ENCODE data around the gene CEP70.

Gene CEP70

DNA sequence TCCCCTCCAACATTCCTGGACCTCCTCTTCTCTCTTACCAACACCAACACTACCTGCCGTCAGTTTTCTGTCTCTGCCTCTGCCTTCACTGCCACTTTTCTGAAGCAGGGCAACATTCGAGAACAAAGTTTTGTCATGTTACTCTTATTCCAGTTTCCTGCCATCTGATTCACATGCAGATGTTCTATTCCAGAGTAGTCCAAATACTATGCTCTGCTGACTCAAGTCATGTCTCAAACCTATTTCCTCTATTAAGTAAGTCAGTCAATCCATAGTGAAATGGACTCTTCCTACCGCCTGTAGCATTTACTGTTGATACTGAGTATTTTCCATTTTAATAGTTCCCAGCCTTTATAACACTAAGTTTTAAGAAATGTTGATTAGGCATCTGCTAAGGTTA lies 116.3 kb downstream of the CEP70 start:
- H3K9me3 ChIP-seq (ENCODE audit: control insufficient read depth, low read depth, low read length) = no peaks in the 10 kb centered on the region
- H3K4me1 ChIP-seq (ENCODE audit: control insufficient read depth, low read depth, low read length) = no peaks in the 10 kb centered on the region
- H3K9ac ChIP-seq (ENCODE audit: low read length) = no peak overlapping the region
- no peaks in the 10 kb centered on the region for H3K27me3 ChIP-seq (ENCODE audit: control insufficient read depth, insufficient read depth, low read length)
- H3K27ac ChIP-seq (ENCODE audit: low read length) = no peak overlapping the region
- H3K36me3 ChIP-seq (ENCODE audit: control insufficient read depth, low read depth, low read length) = no peaks in the 10 kb centered on the region
- no peak overlapping the region for H3K4me3 ChIP-seq (ENCODE audit: low read length)

DNA sequence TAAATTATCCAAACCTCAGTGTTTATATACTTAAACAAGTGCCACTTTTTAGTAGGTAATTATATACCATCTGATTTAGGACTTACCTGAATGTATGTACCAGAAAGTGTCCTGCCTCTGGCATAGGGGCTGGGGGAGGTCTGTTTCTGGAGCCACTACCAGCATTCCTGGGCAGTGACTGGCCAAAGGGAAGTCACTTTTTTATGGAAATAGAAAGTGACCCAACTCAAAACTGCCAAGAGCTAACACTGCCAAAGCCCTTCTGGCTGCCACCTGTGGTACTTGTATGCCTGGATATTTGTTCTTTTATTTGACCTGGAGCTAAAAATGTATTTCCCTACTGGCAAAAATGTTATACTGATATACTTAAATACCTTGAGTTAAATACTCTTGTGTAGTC lies 116.9 kb downstream of the CEP70 start:
- no peaks in the 10 kb centered on the region for H3K36me3 ChIP-seq (ENCODE audit: control insufficient read depth, low read depth, low read length)
- H3K27me3 ChIP-seq (ENCODE audit: control insufficient read depth, insufficient read depth, low read length) = no peaks in the 10 kb centered on the region
- no peak overlapping the region for H3K4me3 ChIP-seq (ENCODE audit: low read length)
- no peak overlapping the region for H3K27ac ChIP-seq (ENCODE audit: low read length)
- no peaks in the 10 kb centered on the region for H3K4me1 ChIP-seq (ENCODE audit: control insufficient read depth, low read depth, low read length)
- H3K9me3 ChIP-seq (ENCODE audit: control insufficient read depth, low read depth, low read length) = no peaks in the 10 kb centered on the region
- H3K9ac ChIP-seq (ENCODE audit: low read length) = no peak overlapping the region

DNA sequence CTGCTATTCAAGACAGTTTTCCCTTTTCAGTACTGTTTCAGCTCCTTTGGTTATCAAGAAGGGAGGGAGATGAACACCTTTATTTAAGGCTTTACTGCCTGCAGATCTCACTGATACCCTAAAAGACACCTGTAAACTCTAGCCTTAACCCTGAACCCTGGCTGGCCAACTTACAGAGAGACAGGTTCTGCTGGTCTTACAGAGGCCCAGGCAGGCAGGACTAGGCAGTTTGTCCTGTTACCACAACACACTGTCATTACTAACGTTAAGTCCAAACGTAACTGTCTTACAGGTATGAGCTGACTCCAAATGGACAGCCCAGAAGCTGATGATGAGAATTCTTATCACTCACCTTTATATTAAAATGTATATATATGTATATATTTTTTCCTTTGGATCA lies 117.5 kb downstream of the CEP70 start:
- Histone ChIP-seq H3K27ac (ENCODE audit: low read length) (no peak overlapping the region), H3K9ac (ENCODE audit: low read length) (no peak overlapping the region), H3K4me3 (ENCODE audit: low read length) (no peak overlapping the region), H3K27me3 (ENCODE audit: control insufficient read depth, insufficient read depth, low read length) (no peaks in the 10 kb centered on the region), H3K36me3 (ENCODE audit: control insufficient read depth, low read depth, low read length) (no peaks in the 10 kb centered on the region), H3K4me1 (ENCODE audit: control insufficient read depth, low read depth, low read length) (no peaks in the 10 kb centered on the region), H3K9me3 (ENCODE audit: control insufficient read depth, low read depth, low read length) (no peaks in the 10 kb centered on the region)

DNA sequence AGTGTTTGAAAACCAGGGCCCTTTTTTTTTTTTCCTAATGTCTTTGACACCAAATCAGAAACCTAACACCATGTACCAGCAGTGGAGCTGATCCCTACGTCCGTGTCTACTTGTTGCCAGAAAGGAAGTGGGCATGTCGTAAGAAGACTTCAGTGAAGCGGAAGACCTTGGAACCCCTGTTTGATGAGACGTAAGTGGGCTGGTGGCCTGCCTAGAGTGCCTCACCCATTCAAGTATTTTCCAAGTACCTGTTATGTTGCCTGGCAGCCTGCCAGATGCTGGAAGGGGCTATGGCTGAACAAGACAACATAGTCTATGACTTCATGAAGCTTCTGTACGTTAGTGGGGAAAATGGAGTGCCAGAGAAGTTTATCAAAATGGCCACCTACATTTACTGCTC lies 119.9 kb downstream of the CEP70 start:
- no peaks in the 10 kb centered on the region for H3K27me3 ChIP-seq (ENCODE audit: control insufficient read depth, insufficient read depth, low read length)
- no peaks in the 10 kb centered on the region for H3K36me3 ChIP-seq (ENCODE audit: control insufficient read depth, low read depth, low read length)
- no peaks in the 10 kb centered on the region for H3K9me3 ChIP-seq (ENCODE audit: control insufficient read depth, low read depth, low read length)
- no peak overlapping the region for H3K27ac ChIP-seq (ENCODE audit: low read length)
- H3K4me1 ChIP-seq (ENCODE audit: control insufficient read depth, low read depth, low read length) = no peaks in the 10 kb centered on the region
- H3K4me3 ChIP-seq (ENCODE audit: low read length) = no peak overlapping the region
- H3K9ac ChIP-seq (ENCODE audit: low read length) = no peak overlapping the region

DNA sequence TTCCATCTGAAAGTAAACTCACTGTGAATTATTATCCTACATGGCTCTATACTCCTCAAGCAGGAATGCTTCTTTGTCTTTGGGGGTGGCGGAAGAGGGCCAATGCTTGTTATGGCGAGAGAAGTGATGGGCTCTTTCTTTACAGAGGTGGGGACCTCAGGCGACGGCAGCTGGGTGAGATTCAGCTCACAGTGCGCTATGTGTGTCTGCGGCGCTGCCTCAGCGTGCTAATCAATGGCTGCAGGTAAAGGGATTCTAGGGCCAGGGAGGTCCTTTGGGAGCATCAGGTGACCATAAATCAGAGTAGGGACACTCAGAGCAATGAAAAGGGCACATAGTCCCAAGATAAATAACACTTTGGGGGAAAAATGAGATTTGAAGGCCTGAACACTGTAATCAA lies 120.7 kb downstream of the CEP70 start:
- H3K27me3 ChIP-seq (ENCODE audit: control insufficient read depth, insufficient read depth, low read length) = no peaks in the 10 kb centered on the region
- no peak overlapping the region for H3K27ac ChIP-seq (ENCODE audit: low read length)
- no peak overlapping the region for H3K4me3 ChIP-seq (ENCODE audit: low read length)
- H3K36me3 ChIP-seq (ENCODE audit: control insufficient read depth, low read depth, low read length) = no peaks in the 10 kb centered on the region
- H3K9me3 ChIP-seq (ENCODE audit: control insufficient read depth, low read depth, low read length) = no peaks in the 10 kb centered on the region
- H3K9ac ChIP-seq (ENCODE audit: low read length) = no peak overlapping the region
- H3K4me1 ChIP-seq (ENCODE audit: control insufficient read depth, low read depth, low read length) = no peaks in the 10 kb centered on the region

DNA sequence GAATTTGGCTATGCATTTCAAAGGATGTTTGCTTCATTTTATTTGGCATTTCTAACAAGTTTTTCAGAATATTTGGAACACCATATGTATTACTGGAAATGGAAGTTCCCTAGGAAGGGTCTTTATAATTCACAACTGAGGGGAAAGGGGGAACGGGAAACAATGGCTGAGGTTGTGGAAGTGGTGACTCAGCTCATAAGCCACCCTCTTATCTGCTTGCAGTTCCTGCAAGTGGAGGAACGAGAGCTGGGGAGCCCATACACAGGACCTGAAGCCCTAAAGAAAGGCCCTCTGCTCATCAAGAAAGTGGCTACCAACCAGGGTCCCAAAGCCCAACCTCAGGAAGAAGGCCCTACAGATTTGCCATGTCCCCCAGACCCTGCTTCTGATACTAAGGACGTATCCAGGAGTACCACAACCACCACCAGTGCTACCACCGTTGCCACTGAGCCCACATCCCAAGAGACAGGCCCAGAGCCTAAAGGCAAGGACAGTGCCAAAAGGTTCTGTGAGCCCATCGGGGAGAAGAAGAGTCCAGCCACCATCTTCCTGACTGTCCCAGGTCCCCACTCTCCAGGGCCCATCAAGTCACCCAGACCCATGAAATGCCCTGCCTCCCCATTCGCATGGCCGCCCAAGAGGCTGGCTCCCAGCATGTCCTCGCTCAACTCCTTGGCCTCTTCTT lies 121.8 kb downstream of the CEP70 start:
- Histone ChIP-seq H3K36me3 (ENCODE audit: control insufficient read depth, low read depth, low read length) (no peaks in the 10 kb centered on the region), H3K9me3 (ENCODE audit: control insufficient read depth, low read depth, low read length) (no peaks in the 10 kb centered on the region), H3K9ac (ENCODE audit: low read length) (no peak overlapping the region), H3K27me3 (ENCODE audit: control insufficient read depth, insufficient read depth, low read length) (no peaks in the 10 kb centered on the region), H3K4me3 (ENCODE audit: low read length) (no peak overlapping the region), H3K27ac (ENCODE audit: low read length) (no peak overlapping the region), H3K4me1 (ENCODE audit: control insufficient read depth, low read depth, low read length) (no peaks in the 10 kb centered on the region)

DNA sequence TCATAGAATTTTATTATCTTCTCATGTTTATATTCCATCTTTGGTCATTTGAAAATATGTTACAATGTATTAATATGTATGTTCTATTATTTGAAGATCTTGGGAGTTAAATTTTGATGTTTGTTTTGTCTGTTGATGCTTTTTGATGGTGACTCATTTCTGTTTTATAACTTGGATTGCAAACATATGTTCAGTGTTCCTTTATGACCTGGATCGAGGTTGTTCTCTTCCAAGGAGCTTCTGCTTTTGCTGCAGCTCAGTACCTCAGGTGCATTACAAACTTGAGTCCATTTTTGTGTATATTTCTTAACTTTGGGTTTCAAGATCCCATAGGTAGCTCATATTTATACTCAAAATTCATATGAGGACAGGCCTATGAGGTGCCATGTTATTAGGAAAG lies 122.6 kb downstream of the CEP70 start:
- H3K9me3 ChIP-seq (ENCODE audit: control insufficient read depth, low read depth, low read length) = no peaks in the 10 kb centered on the region
- H3K4me1 ChIP-seq (ENCODE audit: control insufficient read depth, low read depth, low read length) = no peaks in the 10 kb centered on the region
- no peaks in the 10 kb centered on the region for H3K27me3 ChIP-seq (ENCODE audit: control insufficient read depth, insufficient read depth, low read length)
- H3K36me3 ChIP-seq (ENCODE audit: control insufficient read depth, low read depth, low read length) = no peaks in the 10 kb centered on the region
- H3K27ac ChIP-seq (ENCODE audit: low read length) = no peak overlapping the region
- H3K9ac ChIP-seq (ENCODE audit: low read length) = no peak overlapping the region
- H3K4me3 ChIP-seq (ENCODE audit: low read length) = no peak overlapping the region

DNA sequence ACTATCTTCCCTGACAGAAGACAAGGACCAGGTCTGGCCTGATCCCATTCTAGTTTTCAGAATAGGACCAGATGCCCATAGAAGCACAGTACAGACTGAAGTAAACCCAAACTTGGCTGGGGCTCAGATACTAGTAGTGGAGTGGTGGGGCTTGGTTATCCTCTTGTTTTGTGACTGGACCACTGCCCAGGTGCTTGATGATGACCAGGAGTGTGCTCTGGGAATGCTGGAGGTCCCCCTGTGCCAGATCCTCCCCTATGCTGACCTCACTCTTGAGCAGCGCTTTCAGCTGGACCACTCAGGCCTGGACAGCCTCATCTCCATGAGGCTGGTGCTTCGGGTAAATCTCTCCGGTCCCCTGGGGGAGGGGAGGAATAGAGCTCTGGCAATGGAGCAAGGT lies 123.4 kb downstream of the CEP70 start:
- no peaks in the 10 kb centered on the region for H3K9me3 ChIP-seq (ENCODE audit: control insufficient read depth, low read depth, low read length)
- H3K4me3 ChIP-seq (ENCODE audit: low read length) = no peak overlapping the region
- no peaks in the 10 kb centered on the region for H3K4me1 ChIP-seq (ENCODE audit: control insufficient read depth, low read depth, low read length)
- H3K36me3 ChIP-seq (ENCODE audit: control insufficient read depth, low read depth, low read length) = no peaks in the 10 kb centered on the region
- H3K27me3 ChIP-seq (ENCODE audit: control insufficient read depth, insufficient read depth, low read length) = no peaks in the 10 kb centered on the region
- H3K27ac ChIP-seq (ENCODE audit: low read length) = no peak overlapping the region
- H3K9ac ChIP-seq (ENCODE audit: low read length) = no peak overlapping the region

DNA sequence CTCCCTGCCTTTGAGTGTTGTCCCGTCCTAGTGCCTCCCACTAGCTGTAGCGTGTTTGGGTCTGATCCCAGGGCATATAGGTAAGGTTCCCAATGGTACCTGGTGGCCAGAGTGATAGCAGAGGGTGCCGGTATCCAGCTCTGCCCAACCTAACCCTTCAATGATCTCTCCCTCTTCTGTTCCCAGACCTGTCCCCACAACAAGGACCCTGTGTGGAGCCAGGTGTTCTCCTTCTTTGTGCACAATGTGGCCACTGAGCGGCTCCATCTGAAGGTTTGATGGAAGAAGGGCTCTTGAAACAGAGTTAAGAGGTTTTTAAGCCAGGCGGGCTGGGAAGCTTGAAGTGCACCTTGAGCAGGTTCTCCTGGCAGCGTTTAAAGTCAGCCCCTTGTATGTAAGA lies 124.2 kb downstream of the CEP70 start:
- H3K9ac ChIP-seq (ENCODE audit: low read length) = no peak overlapping the region

DNA sequence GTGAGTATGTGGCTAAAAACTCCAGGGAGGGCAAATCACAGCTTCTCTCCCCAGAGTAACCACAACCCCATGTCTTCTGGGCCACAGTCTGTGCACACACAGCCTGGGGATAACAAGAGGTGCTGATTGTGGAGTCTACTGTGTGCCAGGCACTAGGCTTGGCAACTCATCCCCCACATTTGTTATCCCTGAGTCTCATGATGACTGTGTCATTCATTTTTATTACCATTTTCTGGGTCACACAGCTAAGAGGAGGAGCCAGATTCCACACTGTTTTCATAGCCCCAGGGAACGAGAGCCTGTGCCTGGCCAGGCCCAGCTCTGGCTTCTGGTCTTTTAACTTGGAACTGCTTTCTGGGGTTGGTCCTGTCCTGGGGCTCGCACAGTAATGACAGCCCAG lies 125.2 kb downstream of the CEP70 start:
- no peaks in the 10 kb centered on the region for H3K36me3 ChIP-seq (ENCODE audit: control insufficient read depth, low read depth, low read length)
- no peak overlapping the region for H3K4me3 ChIP-seq (ENCODE audit: low read length)
- no peaks in the 10 kb centered on the region for H3K4me1 ChIP-seq (ENCODE audit: control insufficient read depth, low read depth, low read length)
- H3K9ac ChIP-seq (ENCODE audit: low read length) = no peak overlapping the region
- no peak overlapping the region for H3K27ac ChIP-seq (ENCODE audit: low read length)
- H3K9me3 ChIP-seq (ENCODE audit: control insufficient read depth, low read depth, low read length) = no peaks in the 10 kb centered on the region
- H3K27me3 ChIP-seq (ENCODE audit: control insufficient read depth, insufficient read depth, low read length) = no peaks in the 10 kb centered on the region

More for the DNA sequence above, 124.2 kb downstream of the CEP70 start:
- no peaks in the 10 kb centered on the region for H3K27me3 ChIP-seq (ENCODE audit: control insufficient read depth, insufficient read depth, low read length)
- no peaks in the 10 kb centered on the region for H3K36me3 ChIP-seq (ENCODE audit: control insufficient read depth, low read depth, low read length)
- H3K27ac ChIP-seq (ENCODE audit: low read length) = no peak overlapping the region
- H3K4me1 ChIP-seq (ENCODE audit: control insufficient read depth, low read depth, low read length) = no peaks in the 10 kb centered on the region
- no peak overlapping the region for H3K4me3 ChIP-seq (ENCODE audit: low read length)
- no peaks in the 10 kb centered on the region for H3K9me3 ChIP-seq (ENCODE audit: control insufficient read depth, low read depth, low read length)

DNA sequence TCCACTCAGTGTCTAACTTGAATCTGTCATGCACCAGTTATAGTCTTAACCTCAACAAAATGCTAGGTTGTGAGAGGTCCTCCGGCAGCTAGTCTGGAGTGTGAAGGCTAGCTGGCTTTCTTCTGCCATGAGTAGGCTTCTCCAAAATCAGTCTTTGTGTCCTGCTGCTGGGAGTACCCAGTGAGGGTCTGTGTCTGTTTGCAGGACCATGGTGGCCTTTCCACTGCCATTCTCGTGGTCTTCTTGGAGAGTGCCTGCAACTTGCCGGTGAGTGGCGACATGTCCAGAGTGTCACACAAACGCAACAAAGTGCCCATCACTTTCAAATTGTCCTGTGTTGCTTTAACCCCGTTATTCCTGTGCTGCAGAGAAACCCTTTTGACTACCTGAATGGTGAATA lies 125.6 kb downstream of the CEP70 start:
- Histone ChIP-seq H3K9me3 (ENCODE audit: control insufficient read depth, low read depth, low read length) (no peaks in the 10 kb centered on the region), H3K4me3 (ENCODE audit: low read length) (no peak overlapping the region), H3K4me1 (ENCODE audit: control insufficient read depth, low read depth, low read length) (no peaks in the 10 kb centered on the region), H3K9ac (ENCODE audit: low read length) (no peak overlapping the region), H3K27ac (ENCODE audit: low read length) (no peak overlapping the region), H3K36me3 (ENCODE audit: control insufficient read depth, low read depth, low read length) (no peaks in the 10 kb centered on the region), H3K27me3 (ENCODE audit: control insufficient read depth, insufficient read depth, low read length) (no peaks in the 10 kb centered on the region)

DNA sequence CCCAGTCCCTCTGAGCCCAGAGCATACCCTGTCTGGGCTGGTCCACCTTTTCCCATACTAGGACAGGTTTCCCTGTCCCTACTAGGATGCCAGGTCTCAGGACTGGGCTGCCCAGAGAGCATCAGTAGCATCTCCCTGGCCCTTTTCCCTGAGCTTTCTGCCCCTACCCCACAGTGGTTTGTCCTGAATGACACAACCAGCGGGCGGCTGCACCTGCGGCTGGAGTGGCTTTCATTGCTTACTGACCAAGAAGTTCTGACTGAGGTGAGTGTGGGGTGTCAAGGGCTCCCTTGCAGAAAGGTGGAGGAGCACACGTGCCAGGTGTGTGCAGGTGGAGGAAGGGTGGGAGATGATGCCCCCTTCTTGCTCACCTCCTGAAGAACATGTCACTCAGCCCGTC lies 126.1 kb downstream of the CEP70 start:
- Histone ChIP-seq H3K4me3 (ENCODE audit: low read length) (no peak overlapping the region), H3K4me1 (ENCODE audit: control insufficient read depth, low read depth, low read length) (no peaks in the 10 kb centered on the region), H3K27ac (ENCODE audit: low read length) (no peak overlapping the region), H3K36me3 (ENCODE audit: control insufficient read depth, low read depth, low read length) (no peaks in the 10 kb centered on the region), H3K9me3 (ENCODE audit: control insufficient read depth, low read depth, low read length) (no peaks in the 10 kb centered on the region), H3K9ac (ENCODE audit: low read length) (no peak overlapping the region), H3K27me3 (ENCODE audit: control insufficient read depth, insufficient read depth, low read length) (no peaks in the 10 kb centered on the region)

Measured in iPS-18a (cell line).